Prostate gland (tissue), 2 donors: ENCODE measurements around the gene DYSF.

Experiments used
- CTCF ChIP-seq, 4 experiments: fragments of 200-600 bp in 2 of 4; fragments of 450-650 bp in 2 of 4; sonication (generic) in 2 of 4; IDR thresholded peaks; 1 replicate in 3 of 4; 2 replicates in 1 of 4; pipeline ENCODE4 v1.5.1; 2016 to 2019; ENCODE audit warnings: antibody characterized with exemption in 4 of 4, mild to moderate bottlenecking in 2 of 4, moderate library complexity in 2 of 4
- POLR2A ChIP-seq: fragments of 450-650 bp; IDR thresholded peaks from one replicate; pipeline ENCODE4 v1.6.1; 2016; ENCODE audit warnings: antibody characterized with exemption, mild to moderate bottlenecking
- POLR2AphosphoS5 ChIP-seq: sonication (generic); formaldehyde crosslinking; IDR thresholded peaks from one replicate; pipeline ENCODE4 v1.6.1; 2017; ENCODE audit warnings: antibody characterized with exemption

GRCh38 chr2:71471276-71471675 is 17.9 kb downstream of the DYSF start:
- TF ChIP-seq POLR2AphosphoS5 = no peak
- TF ChIP-seq CTCF (IDR thresholded peaks at IDR 0.05) = no peak
- no peak for TF ChIP-seq POLR2A
